Upper lobe of left lung (tissue), 4 donors: ENCODE measurements around the gene CPVL.

ENCODE experiments used
- POLR2A ChIP-seq, 4 donors: fragments of 450-650 bp; IDR thresholded peaks; one replicate each; pipeline ENCODE4 v1.5.1; 2016 to 2017; ENCODE audit warnings: antibody characterized with exemption in 4 of 4, mild to moderate bottlenecking in 2 of 4
- TF ChIP-seq, protein P1 (sequence below), 6 experiments: fragments of 450-650 bp in 4 of 6; fragments of 200-600 bp in 2 of 6; sonication (generic) in 2 of 6; IDR thresholded peaks; one replicate each; pipeline ENCODE4 v1.5.1; 2016 to 2019; ENCODE audit warnings: antibody characterized with exemption in 6 of 6

DNA sequence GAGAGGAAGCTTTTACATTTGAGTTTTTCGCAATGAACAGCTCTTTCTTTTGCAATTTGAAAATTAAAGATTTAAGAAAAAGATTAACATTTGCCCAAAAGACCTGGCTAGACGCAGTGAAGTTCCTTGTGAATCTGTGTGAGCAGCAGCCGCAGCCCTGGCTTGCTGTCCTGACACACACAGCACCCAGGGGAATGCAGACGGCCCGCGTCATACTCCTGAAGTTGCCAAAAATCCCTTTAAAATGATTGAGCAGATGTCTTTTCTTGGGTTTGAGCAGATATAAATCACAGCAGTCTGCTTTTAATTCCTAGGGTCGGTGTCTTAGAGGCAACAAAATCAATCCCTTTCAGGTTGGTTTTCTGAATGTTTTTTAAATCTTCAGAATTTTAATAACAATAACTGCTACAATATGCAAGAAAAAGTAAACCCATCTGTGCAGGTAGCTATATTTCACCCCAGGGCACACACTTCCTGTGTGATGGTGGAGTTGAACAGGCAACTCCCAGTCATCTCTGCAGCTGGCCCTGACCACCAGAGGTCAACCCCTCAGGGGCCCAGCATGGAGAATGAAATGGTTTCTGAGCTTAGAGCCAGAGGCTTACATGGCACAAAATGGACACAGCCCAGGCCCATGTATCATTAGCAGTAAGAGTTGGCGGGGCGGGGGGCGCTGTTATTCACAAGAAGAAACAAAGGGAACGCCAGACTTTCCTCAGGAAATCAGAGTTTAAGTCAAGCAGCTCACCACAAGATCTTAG is 156.0 kb downstream of the CPVL start:
- TF ChIP-seq, protein P1, sequence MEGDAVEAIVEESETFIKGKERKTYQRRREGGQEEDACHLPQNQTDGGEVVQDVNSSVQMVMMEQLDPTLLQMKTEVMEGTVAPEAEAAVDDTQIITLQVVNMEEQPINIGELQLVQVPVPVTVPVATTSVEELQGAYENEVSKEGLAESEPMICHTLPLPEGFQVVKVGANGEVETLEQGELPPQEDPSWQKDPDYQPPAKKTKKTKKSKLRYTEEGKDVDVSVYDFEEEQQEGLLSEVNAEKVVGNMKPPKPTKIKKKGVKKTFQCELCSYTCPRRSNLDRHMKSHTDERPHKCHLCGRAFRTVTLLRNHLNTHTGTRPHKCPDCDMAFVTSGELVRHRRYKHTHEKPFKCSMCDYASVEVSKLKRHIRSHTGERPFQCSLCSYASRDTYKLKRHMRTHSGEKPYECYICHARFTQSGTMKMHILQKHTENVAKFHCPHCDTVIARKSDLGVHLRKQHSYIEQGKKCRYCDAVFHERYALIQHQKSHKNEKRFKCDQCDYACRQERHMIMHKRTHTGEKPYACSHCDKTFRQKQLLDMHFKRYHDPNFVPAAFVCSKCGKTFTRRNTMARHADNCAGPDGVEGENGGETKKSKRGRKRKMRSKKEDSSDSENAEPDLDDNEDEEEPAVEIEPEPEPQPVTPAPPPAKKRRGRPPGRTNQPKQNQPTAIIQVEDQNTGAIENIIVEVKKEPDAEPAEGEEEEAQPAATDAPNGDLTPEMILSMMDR (IDR thresholded peaks at IDR 0.05): no peak
- no peak for TF ChIP-seq POLR2A (IDR thresholded peaks at IDR 0.05)
